ENCODE measurements around the gene SAMD5.

- TF ChIP-seq POLR2AphosphoS5 (IDR thresholded peaks at IDR 0.05) (no peak), CTCF (IDR thresholded peaks at IDR 0.05) (no peak)
Measured at GRCh38 chr6:147522597-147522996, 14.1 kb downstream of the SAMD5 start.
